Breast epithelium (tissue), 3 donors: ENCODE data around the gene RCE1.

Source experiments
- CTCF ChIP-seq, 3 donors: fragments of 450-650 bp; IDR thresholded peaks; one replicate each; pipeline ENCODE4 v1.5.1; 2016 to 2017; ENCODE audit warnings: antibody characterized with exemption in 3 of 3, mild to moderate bottlenecking in 3 of 3, moderate library complexity in 3 of 3
- POLR2A ChIP-seq: fragments of 450-650 bp; IDR thresholded peaks from one replicate; pipeline ENCODE4 v1.6.1; 2016; ENCODE audit warnings: antibody characterized with exemption, mild to moderate bottlenecking, moderate library complexity
- POLR2AphosphoS5 ChIP-seq, 3 donors: sonication (generic); formaldehyde crosslinking; IDR thresholded peaks; one replicate each; pipeline ENCODE4 v1.6.1; 2017; ENCODE audit warnings: antibody characterized with exemption in 3 of 3

- TF ChIP-seq POLR2AphosphoS5 (IDR thresholded peaks at IDR 0.05), result no peak
- TF ChIP-seq CTCF (IDR thresholded peaks at IDR 0.05), result no peak
- no peak for TF ChIP-seq POLR2A
Measured at GRCh38 chr11:66854231-66854661, 11.0 kb downstream of the RCE1 start.
